WTC11 (cell line): ENCODE data around the gene TMEM9. TPM values are rescaled to one million over a fixed set of nuclear protein-coding genes. Genes with fewer than 3 reads are reported as not detected.

Source experiments
- ATAC-seq: fragments of 200-7000 bp; cut with Tn5 transposase; 2 replicates; pipeline ENCODE4 v1.10.0; 2021; ENCODE audit warnings: mild to moderate bottlenecking, moderate library complexity
- CTCF ChIA-PET: fragments of 300-600 bp; sonication (Branson Sonifier 250); formaldehyde crosslinking; loops from one replicate; lab custom pipeline; 2021; ENCODE audit warnings: antibody characterized with exemption; lab: Charles Lee
- POLR2A ChIA-PET: fragments of 350-600 bp; sonication (Branson Sonifier 250); formaldehyde crosslinking; loops from one replicate; lab custom pipeline; 2021; ENCODE audit warnings: antibody characterized with exemption; lab: Charles Lee
- DNase-seq: peaks from one replicate; pipeline ENCODE4 v3.0.0; 2021; ENCODE audit warnings: low spot score
- H3K27ac Mint-ChIP-seq: 2 replicates; pipeline ENCODE4 v1.8.0; 2021; ENCODE audit warnings: mixed read lengths
- H3K27me3 Mint-ChIP-seq: 2 replicates; pipeline ENCODE4 v1.8.0; 2021; ENCODE audit warnings: low read depth, mild to moderate bottlenecking, moderate library complexity, mixed read lengths
- H3K36me3 Mint-ChIP-seq: 2 replicates; pipeline ENCODE4 v1.8.0; 2021; ENCODE audit warnings: mixed read lengths
- H3K4me1 Mint-ChIP-seq: 2 replicates; pipeline ENCODE4 v1.8.0; 2022; ENCODE audit warnings: mixed read lengths
- H3K4me3 Mint-ChIP-seq: 2 replicates; pipeline ENCODE4 v1.8.0; 2021; ENCODE audit warnings: mild to moderate bottlenecking, moderate library complexity, mixed read lengths
- H3K9me3 Mint-ChIP-seq: 2 replicates; pipeline ENCODE4 v1.8.0; 2021; ENCODE audit warnings: mixed read lengths
- AR ChIP-seq: fragments of 250-450 bp; sonication (Bioruptor Pico); IDR thresholded peaks from 2 replicates; pipeline ENCODE4 v1.9.0; 2021; ENCODE audit warnings: mild to moderate bottlenecking
- ATF3 ChIP-seq: sonication (generic); formaldehyde crosslinking; conservative IDR thresholded peaks from 2 replicates; pipeline ENCODE4 v1.8.1; 2022; ENCODE audit warnings: mild to moderate bottlenecking, missing genetic modification reagents
- CDX4 ChIP-seq: fragments of 250-450 bp; sonication (Bioruptor Pico); IDR thresholded peaks from 2 replicates; pipeline ENCODE4 v1.9.0; 2021; ENCODE audit warnings: moderate library complexity, mild to moderate bottlenecking, inconsistent platforms, borderline replicate concordance
- CTCF ChIP-seq: fragments of 200-600 bp; IDR thresholded peaks from 2 replicates; pipeline ENCODE4 v1.8.0; 2022; ENCODE audit warnings: antibody characterized with exemption
- ERG ChIP-seq: fragments of 250-450 bp; sonication (Bioruptor Pico); IDR thresholded peaks from 2 replicates; pipeline ENCODE4 v1.8.0; 2021; ENCODE audit warnings: mild to moderate bottlenecking
- FOXP4 ChIP-seq: sonication (generic); formaldehyde crosslinking; IDR thresholded peaks from 2 replicates; pipeline ENCODE4 v1.8.0; 2022; ENCODE audit warnings: mild to moderate bottlenecking, missing genetic modification reagents
- JAZF1 ChIP-seq: fragments of 250-450 bp; sonication (Bioruptor Pico); IDR thresholded peaks from 2 replicates; pipeline ENCODE4 v1.9.0; 2021; ENCODE audit warnings: moderate library complexity, mild to moderate bottlenecking, inconsistent platforms
- JUN ChIP-seq: sonication (generic); formaldehyde crosslinking; IDR thresholded peaks from 2 replicates; pipeline ENCODE4 v1.8.0; 2023; ENCODE audit warnings: mild to moderate bottlenecking, missing genetic modification reagents
- MXD4 ChIP-seq: fragments of 250-450 bp; sonication (Bioruptor Pico); IDR thresholded peaks from 2 replicates; pipeline ENCODE4 v1.8.0; 2021; ENCODE audit warnings: mild to moderate bottlenecking, moderate library complexity, borderline replicate concordance
- NFYB ChIP-seq: sonication (generic); formaldehyde crosslinking; conservative IDR thresholded peaks from 2 replicates; pipeline ENCODE4 v1.8.0; 2022; ENCODE audit warnings: low read depth, missing genetic modification reagents
- NR3C1 ChIP-seq: sonication (generic); formaldehyde crosslinking; conservative IDR thresholded peaks from 2 replicates; pipeline ENCODE4 v1.8.1; 2023; ENCODE audit warnings: low read depth, mild to moderate bottlenecking, missing genetic modification reagents
- RORB ChIP-seq: fragments of 250-450 bp; sonication (Bioruptor Pico); IDR thresholded peaks from 2 replicates; pipeline ENCODE4 v1.9.0; 2021; ENCODE audit warnings: mild to moderate bottlenecking
- STAT6 ChIP-seq: sonication (generic); formaldehyde crosslinking; conservative IDR thresholded peaks from 2 replicates; pipeline ENCODE4 v1.8.1; 2023; ENCODE audit warnings: mild to moderate bottlenecking, low read depth, missing genetic modification reagents, moderate library complexity
- TP53 ChIP-seq: sonication (generic); formaldehyde crosslinking; IDR thresholded peaks from 2 replicates; pipeline ENCODE4 v1.8.1; 2023; ENCODE audit warnings: mild to moderate bottlenecking, missing genetic modification reagents
- ZBTB21 ChIP-seq: sonication (generic); formaldehyde crosslinking; IDR thresholded peaks from 2 replicates; pipeline ENCODE4 v1.8.1; 2023; ENCODE audit warnings: mild to moderate bottlenecking, missing genetic modification reagents, borderline replicate concordance
- ZBTB43 ChIP-seq: sonication (generic); formaldehyde crosslinking; IDR thresholded peaks from 2 replicates; pipeline ENCODE4 v1.8.1; 2023; ENCODE audit warnings: mild to moderate bottlenecking, missing genetic modification reagents
- ZNF138 ChIP-seq: sonication (generic); formaldehyde crosslinking; conservative IDR thresholded peaks from 2 replicates; pipeline ENCODE4 v1.8.1; 2022; ENCODE audit warnings: mild to moderate bottlenecking, moderate library complexity, missing genetic modification reagents
- total RNA-seq: library from RNA; stranded (reverse); gene quantifications from 3 replicates; pipeline ENCODE4 v1.2.3, GENCODE V29; 2021

Gene TMEM9
- total RNA-seq, 1 experiment from 2014 or later = 97.5 TPM

GRCh38 chr1:201194046-201194445 is 39.8 kb upstream of the TMEM9 start:
- no peaks in the 10 kb centered on the region for H3K36me3 Mint-ChIP-seq
- peaks cover 6% of the 10 kb centered on the region for H3K4me1 Mint-ChIP-seq
- H3K27ac Mint-ChIP-seq = no peak overlapping the region
- H3K27me3 Mint-ChIP-seq = peaks cover 6% of the 10 kb centered on the region
- CTCF ChIA-PET = interaction anchor here (1.1 kb wide), 1 partner anchor 10 kb away, joined by 3 read pairs; no protein-coding TSS in a partner anchor
- POLR2A ChIA-PET = no interaction called here
- no peak for ATAC-seq
- H3K4me3 Mint-ChIP-seq = no peak overlapping the region
- no peak for DNase-seq
- TF ChIP-seq NFYB (CRISPR knock-in tag) (no peak), ZBTB43 (CRISPR knock-in tag) (no peak), JAZF1 (CRISPR knock-in tag) (no peak), JUN (CRISPR knock-in tag) (no peak), TP53 (CRISPR knock-in tag) (no peak), AR (CRISPR knock-in tag) (no peak), ZBTB21 (CRISPR knock-in tag) (no peak), CTCF (no peak), MXD4 (CRISPR knock-in tag) (no peak), RORB (CRISPR knock-in tag) (no peak), ATF3 (CRISPR knock-in tag) (no peak), NR3C1 (CRISPR knock-in tag) (no peak), STAT6 (no peak), ZNF138 (CRISPR knock-in tag) (no peak)
- H3K9me3 Mint-ChIP-seq = no peaks in the 10 kb centered on the region

GRCh38 chr1:201192261-201192788 is 38.1 kb upstream of the TMEM9 start:
- ChIA-PET CTCF (no interaction called here), POLR2A (no interaction called here)
- H3K27me3 Mint-ChIP-seq = peaks cover 6% of the 10 kb centered on the region
- H3K4me1 Mint-ChIP-seq = peaks cover 6% of the 10 kb centered on the region
- DNase-seq (no peak), ATAC-seq (no peak)
- no peaks in the 10 kb centered on the region for H3K36me3 Mint-ChIP-seq
- no peak overlapping the region for H3K27ac Mint-ChIP-seq
- no peaks in the 10 kb centered on the region for H3K9me3 Mint-ChIP-seq
- H3K4me3 Mint-ChIP-seq = no peak overlapping the region
- TF ChIP-seq FOXP4 (CRISPR knock-in tag) (no peak), CDX4 (CRISPR knock-in tag) (no peak), ERG (CRISPR knock-in tag) (no peak)
